Muscle of arm (tissue), 12 donors: ENCODE measurements around the gene ATP5F1D. TPM values are rescaled to one million over a fixed set of nuclear protein-coding genes. Genes with fewer than 3 reads are reported as not detected.
A peak's percentile ranks its signal among the peaks of the same experiment; 100 is the strongest.

Experiments used
- DNase-seq: peaks from one replicate; pipeline ENCODE4 v3.0.0-alpha.2; 2013
- polyA plus RNA-seq, 12 donors: library from polyadenylated mRNA; unstranded; fragments of 120-200 nt; gene quantifications; one replicate each; pipeline ENCODE4 v1.2.1, GENCODE V29; 2013; ENCODE audit not compliant: insufficient read length in 12 of 12

The ATP5F1D gene
- polyA plus RNA-seq, 12 donors, result 94.6 to 231 (median 136) TPM; not detected in 1

GRCh38 chr19:1266916-1267476 is 25.4 kb downstream of the ATP5F1D start:
- DNase-seq, result peak; percentile 72

- DNase-seq, result no peak
Observed at GRCh38 chr19:1267477-1268225, 26.1 kb downstream of the ATP5F1D start.

- no peak for DNase-seq
Observed at GRCh38 chr19:1268226-1269064, 26.9 kb downstream of the ATP5F1D start.

GRCh38 chr19:1269065-1269477 is 27.5 kb downstream of the ATP5F1D start, which contains the start of gene CIRBP:
Gene CIRBP, plus strand, starts transcription at chr19:1269332. Its CDS starts 1,602 bp downstream, at chr19:1270934.
- peak; percentile 98 for DNase-seq

- peak; percentile 84 for DNase-seq
Observed at GRCh38 chr19:1269478-1270212, 28.1 kb downstream of the ATP5F1D start.

- DNase-seq, result no peak
Observed at GRCh38 chr19:1270213-1270853, 28.8 kb downstream of the ATP5F1D start.

GRCh38 chr19:1270854-1271527 is 29.4 kb downstream of the ATP5F1D start:
- DNase-seq, result no peak

- DNase-seq, result no peak
Observed at GRCh38 chr19:1271528-1272422, 30.2 kb downstream of the ATP5F1D start.

- no peak for DNase-seq
Observed at GRCh38 chr19:1272423-1273262, 31.1 kb downstream of the ATP5F1D start.

GRCh38 chr19:1273263-1274041 is 31.9 kb downstream of the ATP5F1D start:
- no peak for DNase-seq

GRCh38 chr19:1274081-1274851 is 32.7 kb downstream of the ATP5F1D start:
- no peak for DNase-seq

- DNase-seq, result no peak
Observed at GRCh38 chr19:1274852-1275259, 33.3 kb downstream of the ATP5F1D start.

- peak; percentile 95 for DNase-seq
Observed at GRCh38 chr19:1275260-1275975, 33.9 kb downstream of the ATP5F1D start, which contains the start of gene FAM174C. Gene FAM174C, plus strand, starts transcription at chr19:1275530. Its CDS starts 20 bp downstream, at chr19:1275550.

- DNase-seq, result no peak
Observed at GRCh38 chr19:1275976-1276627, 34.6 kb downstream of the ATP5F1D start.

- no peak for DNase-seq
Observed at GRCh38 chr19:1276628-1277022, 35.1 kb downstream of the ATP5F1D start.

- DNase-seq, result no peak
Observed at GRCh38 chr19:1277061-1277460, 35.5 kb downstream of the ATP5F1D start.
